Panc1 (cell line): ENCODE results near the gene PTRHD1. TPM values are rescaled to one million over a fixed set of nuclear protein-coding genes. Genes with fewer than 3 reads are reported as not detected.
A peak's percentile ranks its signal among the peaks of the same experiment; 100 is the strongest.

ENCODE experiments used
- ATAC-seq: fragments of 200-7000 bp; cut with Tn5 transposase; 2 replicates; pipeline ENCODE4 v1.9.1; 2020; ENCODE audit warnings: mild to moderate bottlenecking, moderate library complexity
- BruUV-seq: library from RNA; stranded (reverse); fragments of 400-500 nt; replicated peaks from 2 replicates; lab custom pipeline; 2021; lab: Mats Ljungman, UMichigan
- CTCF ChIA-PET: fragments of 300-600 bp; sonication (Branson Sonifier 250); formaldehyde crosslinking; loops from one replicate; lab custom pipeline; 2022; ENCODE audit warnings: antibody characterized with exemption; lab: Charles Lee
- POLR2A ChIA-PET: fragments of 300-600 bp; sonication (Branson Sonifier 250); formaldehyde crosslinking; loops from one replicate; lab custom pipeline; 2022; ENCODE audit warnings: antibody characterized with exemption; lab: Charles Lee
- DNase-seq: peaks from one replicate; pipeline ENCODE4 v3.0.0-alpha.2; 2010; ENCODE audit warnings: low read depth, low spot score
- H3K27ac ChIP-seq: 2 replicates; pipeline ENCODE4 v1.5.1; 2011; ENCODE audit warnings: mild to moderate bottlenecking, low read length, inconsistent platforms
- H3K27me3 ChIP-seq: fragments of 200-500 bp; sonication (Bioruptor generic); 2 replicates; pipeline ENCODE4 v1.6.0; 2014; ENCODE audit warnings: low read length, inconsistent platforms; ENCODE audit not compliant: control insufficient read depth, insufficient read depth
- H3K36me3 ChIP-seq: fragments of 200-500 bp; sonication (Bioruptor generic); 2 replicates; pipeline ENCODE4 v1.5.1; 2014; ENCODE audit warnings: inconsistent platforms, mild to moderate bottlenecking, low read length, moderate library complexity; ENCODE audit not compliant: control insufficient read depth, insufficient read depth
- H3K4me1 ChIP-seq: 2 replicates; pipeline ENCODE4 v1.5.1; 2011; ENCODE audit warnings: inconsistent platforms, mild to moderate bottlenecking, low read length, moderate library complexity; ENCODE audit not compliant: control insufficient read depth, insufficient read depth
- H3K4me3 ChIP-seq, 2 experiments: 2 replicates each; pipeline ENCODE4 v1.5.1; 2011 to 2012; ENCODE audit warnings: low read depth in 2 of 2, low read length in 2 of 2, mild to moderate bottlenecking in 2 of 2, inconsistent platforms in 1 of 2, moderate library complexity in 1 of 2
- H3K9me3 ChIP-seq: fragments of 200-500 bp; sonication (Bioruptor generic); 2 replicates; pipeline ENCODE4 v1.5.1; 2014; ENCODE audit warnings: low read depth, mild to moderate bottlenecking, inconsistent platforms, low read length, moderate library complexity; ENCODE audit not compliant: control insufficient read depth, insufficient read depth
- CTCF ChIP-seq: fragments of 450-650 bp; IDR thresholded peaks from 2 replicates; pipeline ENCODE4 v1.5.1; 2017; ENCODE audit warnings: mild to moderate bottlenecking
- REST ChIP-seq, 2 experiments: IDR thresholded peaks; 2 replicates each; pipeline ENCODE4 v1.6.1; 2011 to 2012; ENCODE audit warnings: low read depth in 2 of 2, control low read depth in 1 of 2, low read length in 1 of 2, mild to moderate bottlenecking in 1 of 2, moderate library complexity in 1 of 2; ENCODE audit not compliant: insufficient read depth in 1 of 2
- SIN3A ChIP-seq: IDR thresholded peaks from 2 replicates; pipeline ENCODE4 v1.6.1; 2012; ENCODE audit warnings: low read depth, mild to moderate bottlenecking, low read length, moderate library complexity, borderline replicate concordance; ENCODE audit not compliant: insufficient read depth
- TCF7L2 ChIP-seq: IDR thresholded peaks from 2 replicates; pipeline ENCODE4 v1.6.1; 2011; ENCODE audit warnings: mild to moderate bottlenecking, low read depth, low read length, inconsistent platforms
- in situ Hi-C: cut with HindIII; loops from 2 replicates; pipeline ENCODE4 v1.10.0; 2016; ENCODE audit warnings: low sequenced_read_pairs, low pct_unique_long_range_greater_than_20kb
- intact Hi-C: fragments of 100-400 bp; cut with micrococcal nuclease; formaldehyde crosslinking; loops from one replicate; pipeline ENCODE4 v1.10.0; 2022; ENCODE audit not compliant: unreplicated experiment
- total RNA-seq: library from RNA; stranded (reverse); gene quantifications from one replicate; pipeline ENCODE4 v1.2.1, GENCODE V29; 2021; ENCODE audit not compliant: unreplicated experiment

PTRHD1 gene
- total RNA-seq, 1 experiment from 2014 or later, result 55.1 TPM

- intact Hi-C loops, result no loop called here
- Histone ChIP-seq H3K4me1 (peaks cover 14% of the 10 kb centered on the region), H3K9me3 (no peaks in the 10 kb centered on the region), H3K36me3 (peaks cover 6% of the 10 kb centered on the region; the same call in 1 of the 2 replicates), H3K27me3 (no peaks in the 10 kb centered on the region), H3K27ac (no peak overlapping the region), H3K4me3 (no peak overlapping the region)
- POLR2A ChIA-PET, result no interaction called here
- CTCF ChIA-PET, result no interaction called here
- no peak for ATAC-seq
- BruUV-seq, result no TSS peak
- TF ChIP-seq CTCF, result no peak
- TF ChIP-seq REST (IDR thresholded peaks at IDR 0.05; ENCODE audit: insufficient read depth in 1 of 2, low read depth in 2 of 2, low read length in 1 of 2), result no peak
- no peak for DNase-seq
- in situ Hi-C loops, result no loop called here
These were observed 4.5 kb upstream of the PTRHD1 start for GRCh38 chr2:24797644-24798043.

- no peak; the same call in 1 of the 2 replicates for ATAC-seq
- Histone ChIP-seq H3K27me3 (no peaks in the 10 kb centered on the region), H3K36me3 (peaks cover 6% of the 10 kb centered on the region; the same call in 1 of the 2 replicates), H3K9me3 (no peaks in the 10 kb centered on the region), H3K4me1 (peaks cover 27% of the 10 kb centered on the region), H3K4me3 (peak overlapping the region; percentile 70 to 80), H3K27ac (peak overlapping the region; percentile 89)
- ChIA-PET POLR2A (no interaction called here), CTCF (no interaction called here)
- TSS peak; percentile 94 for BruUV-seq
- intact Hi-C loops (no loop called here), in situ Hi-C loops (no loop called here)
- TF ChIP-seq CTCF, result no peak
- no peak for DNase-seq
These were observed 707 bp upstream of the PTRHD1 start for GRCh38 chr2:24793761-24794435.

- ATAC-seq (no peak), DNase-seq (no peak)
- Histone ChIP-seq H3K9me3 (no peaks in the 10 kb centered on the region), H3K27ac (peak overlapping the region; percentile 89), H3K4me3 (peak overlapping the region; percentile 70 to 80), H3K36me3 (peaks cover 6% of the 10 kb centered on the region; the same call in 1 of the 2 replicates), H3K27me3 (no peaks in the 10 kb centered on the region), H3K4me1 (peaks cover 27% of the 10 kb centered on the region)
- intact Hi-C loops, result no loop called here
- in situ Hi-C loops, result no loop called here
- ChIA-PET CTCF (interaction anchor here (0.6 kb wide), 1 partner anchor 158 kb away, joined by 3 read pairs; no protein-coding TSS in a partner anchor), POLR2A (interaction anchor here (0.8 kb wide), 1 partner anchor 17 kb away, joined by 3 read pairs; no protein-coding TSS in a partner anchor)
- no peak for TF ChIP-seq REST (IDR thresholded peaks at IDR 0.05; ENCODE audit: insufficient read depth in 1 of 2, low read depth in 2 of 2, low read length in 1 of 2)
- TF ChIP-seq TCF7L2, result no peak
- TF ChIP-seq CTCF, result no peak
- no peak for TF ChIP-seq SIN3A
- TSS peak; percentile 93 for BruUV-seq
These were observed 683 bp downstream of the PTRHD1 start for GRCh38 chr2:24792542-24792873.
